Dendritic cell treated with granulocyte-macrophage colony-stimulating factor and Interleukin-4, amounts not matched to agents 40 ng/mL and 50 ng/mL, for 4 days (primary cell): ENCODE measurements around the gene HTRA3.

Source experiments
- H3K27ac Mint-ChIP-seq: one replicate; pipeline ENCODE4 v1.8.0; 2022; ENCODE audit warnings: mild to moderate bottlenecking, mixed read lengths
- H3K27me3 Mint-ChIP-seq: one replicate; pipeline ENCODE4 v1.8.0; 2022; ENCODE audit warnings: mild to moderate bottlenecking, mixed read lengths
- H3K36me3 Mint-ChIP-seq: one replicate; pipeline ENCODE4 v1.8.0; 2022; ENCODE audit warnings: low read depth, mixed read lengths
- H3K4me1 Mint-ChIP-seq: one replicate; pipeline ENCODE4 v1.8.0; 2022; ENCODE audit warnings: low read depth, mixed read lengths
- H3K4me3 Mint-ChIP-seq: one replicate; pipeline ENCODE4 v1.8.0; 2022; ENCODE audit warnings: mild to moderate bottlenecking, moderate library complexity, mixed read lengths
- H3K9me3 Mint-ChIP-seq: one replicate; pipeline ENCODE4 v1.8.0; 2022; ENCODE audit warnings: mixed read lengths
- intact Hi-C: fragments of 100-400 bp; cut with micrococcal nuclease; formaldehyde crosslinking; loops from one replicate; pipeline ENCODE4 v1.15.0; 2022

Gene HTRA3

DNA sequence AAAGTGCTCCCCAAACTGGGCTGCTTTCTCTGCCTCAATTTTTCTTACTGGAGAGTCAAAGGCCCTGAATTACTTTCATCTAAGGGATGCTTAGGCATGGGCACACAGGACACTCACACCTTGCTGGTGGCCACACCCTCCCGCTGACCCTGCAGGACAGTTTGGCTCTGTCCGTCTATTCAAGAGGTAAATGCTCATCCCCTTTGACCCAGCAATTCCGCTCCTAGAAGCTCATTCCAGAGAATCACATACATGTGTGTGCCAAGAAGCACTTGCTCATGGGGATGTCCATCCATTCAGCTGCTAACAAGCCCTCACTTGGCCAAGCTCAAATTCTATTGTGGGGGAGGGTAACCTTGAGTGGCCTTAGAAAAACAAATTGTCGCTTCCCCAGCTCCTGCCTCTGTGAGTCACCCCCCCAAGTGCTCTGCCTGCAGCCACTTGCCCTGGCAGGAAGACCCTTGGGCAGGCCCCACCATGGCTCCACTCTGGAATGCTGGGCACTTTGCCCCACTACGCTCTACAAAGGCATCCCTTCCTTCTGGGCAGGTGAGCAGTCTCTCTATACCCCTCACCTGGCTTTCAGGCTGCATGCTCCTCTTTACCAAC lies 54.5 kb downstream of the HTRA3 start:
- intact Hi-C loops: no loop called here
- no peaks in the 10 kb centered on the region for H3K4me1 Mint-ChIP-seq

DNA sequence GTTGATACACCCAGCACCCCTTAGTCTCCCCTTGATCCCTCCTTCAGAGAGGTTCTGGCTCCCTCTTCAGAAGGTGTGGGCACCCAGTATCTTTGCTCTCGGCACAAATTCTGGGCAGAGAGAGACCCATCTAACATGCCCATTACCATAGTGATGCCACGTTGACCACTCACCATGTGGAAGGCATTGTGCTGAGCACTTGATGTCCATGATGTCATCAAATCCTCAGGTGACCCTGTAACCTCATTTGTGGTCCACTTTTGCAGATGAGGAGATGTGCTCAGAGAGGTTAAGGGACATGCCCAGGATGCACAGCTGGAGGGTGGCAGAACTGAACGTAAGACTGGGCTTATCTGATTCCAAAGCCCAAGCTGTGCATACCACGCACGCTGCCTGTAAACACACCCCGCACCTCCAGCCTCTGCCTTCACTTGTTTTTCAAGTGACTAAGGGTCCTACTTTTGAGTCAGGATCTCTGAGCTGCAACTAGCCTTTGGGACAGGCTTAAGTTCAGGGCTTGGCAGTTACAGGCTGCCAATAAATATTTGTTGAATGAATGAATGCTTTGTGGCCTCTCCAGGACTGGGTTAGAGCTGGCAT lies 55.2 kb downstream of the HTRA3 start:
- Mint-ChIP-seq H3K36me3 (no peaks in the 10 kb centered on the region), H3K27me3 (no peaks in the 10 kb centered on the region), H3K27ac (no peak overlapping the region), H3K4me3 (no peak overlapping the region), H3K9me3 (no peaks in the 10 kb centered on the region), H3K4me1 (no peaks in the 10 kb centered on the region)
- intact Hi-C loops: no loop called here

More for the DNA sequence above, 54.5 kb downstream of the HTRA3 start:
- Mint-ChIP-seq H3K36me3 (no peaks in the 10 kb centered on the region), H3K27me3 (no peaks in the 10 kb centered on the region), H3K4me3 (no peak overlapping the region), H3K9me3 (no peaks in the 10 kb centered on the region), H3K27ac (no peak overlapping the region)

DNA sequence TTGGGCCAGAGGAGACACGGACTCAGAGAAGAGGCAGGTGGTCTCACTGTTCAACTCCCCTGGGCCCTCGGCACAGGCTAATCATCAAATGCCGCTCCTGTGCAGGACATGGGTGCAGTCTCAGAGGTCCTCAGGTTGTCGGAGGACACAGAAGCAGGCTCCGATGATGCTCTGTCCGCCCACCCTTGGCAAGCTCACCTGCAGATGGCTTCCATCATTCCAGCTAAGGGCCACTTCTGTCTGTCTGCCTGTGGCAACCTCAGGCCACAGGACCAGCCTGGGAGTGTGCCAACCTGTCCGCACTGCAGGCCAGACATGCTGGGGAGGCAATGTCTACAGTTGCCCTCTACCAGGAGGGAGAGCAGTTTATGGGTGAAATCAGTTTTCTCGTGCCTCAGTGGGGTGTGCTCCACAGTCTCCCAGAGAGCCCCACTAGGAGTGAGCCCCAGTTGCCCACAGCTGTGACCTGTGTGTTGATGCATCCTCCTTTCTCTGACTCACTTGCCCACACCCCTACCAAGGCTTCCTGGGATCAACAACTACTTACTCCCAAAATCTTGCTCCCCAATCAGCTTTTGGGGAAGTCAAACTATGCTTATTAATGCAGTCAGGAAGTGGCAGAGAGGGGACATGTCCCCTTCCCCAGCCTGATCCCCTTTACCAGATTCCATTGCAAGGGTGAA lies 55.9 kb downstream of the HTRA3 start:
- no peak overlapping the region for H3K27ac Mint-ChIP-seq
- no peak overlapping the region for H3K4me3 Mint-ChIP-seq
- no peaks in the 10 kb centered on the region for H3K9me3 Mint-ChIP-seq
- H3K36me3 Mint-ChIP-seq: no peaks in the 10 kb centered on the region
- no peaks in the 10 kb centered on the region for H3K4me1 Mint-ChIP-seq
- intact Hi-C loops: no loop called here
- no peaks in the 10 kb centered on the region for H3K27me3 Mint-ChIP-seq

DNA sequence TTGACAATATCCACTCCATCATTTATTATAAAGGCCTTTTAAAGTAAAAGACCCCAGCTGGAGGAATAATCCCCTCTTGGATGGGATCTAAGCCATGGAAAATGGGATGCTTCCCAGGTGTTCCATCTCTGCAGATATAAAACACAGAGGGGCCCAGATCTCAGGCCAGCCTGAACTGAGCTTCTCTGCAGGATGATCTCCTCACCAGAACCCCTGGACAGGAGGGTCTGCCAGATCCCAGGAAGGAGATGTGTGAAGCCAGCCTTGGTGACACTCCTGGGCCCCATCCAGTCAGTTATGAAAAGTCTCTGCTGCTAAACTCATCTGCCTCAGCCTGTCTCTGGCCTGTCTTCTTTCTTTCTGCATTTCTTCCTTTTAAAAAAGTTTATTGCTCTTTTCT lies 56.7 kb downstream of the HTRA3 start:
- Mint-ChIP-seq H3K27me3 (no peaks in the 10 kb centered on the region), H3K9me3 (no peaks in the 10 kb centered on the region), H3K4me1 (no peaks in the 10 kb centered on the region), H3K4me3 (no peak overlapping the region), H3K27ac (no peak overlapping the region), H3K36me3 (no peaks in the 10 kb centered on the region)
- intact Hi-C loops: no loop called here

DNA sequence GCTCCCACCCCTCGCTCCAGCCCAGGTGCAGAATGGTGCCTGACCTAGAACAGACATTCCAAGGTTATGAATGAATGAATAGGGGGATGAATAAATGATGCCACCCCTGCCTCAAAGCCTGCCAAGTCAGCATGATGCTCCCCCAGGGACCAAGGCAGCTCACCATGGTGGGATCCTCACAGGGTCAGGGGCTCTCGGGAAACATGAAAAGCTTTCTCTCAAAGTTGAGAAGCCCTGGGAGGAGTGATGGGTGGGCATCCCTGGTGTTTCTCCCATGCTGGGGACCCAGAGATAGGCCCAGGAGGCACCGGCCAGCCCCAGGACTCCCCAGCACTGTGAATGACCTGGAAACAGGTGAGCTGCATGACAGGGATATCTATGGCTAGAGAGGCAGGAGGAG lies 58.9 kb downstream of the HTRA3 start:
- H3K36me3 Mint-ChIP-seq: no peaks in the 10 kb centered on the region

DNA sequence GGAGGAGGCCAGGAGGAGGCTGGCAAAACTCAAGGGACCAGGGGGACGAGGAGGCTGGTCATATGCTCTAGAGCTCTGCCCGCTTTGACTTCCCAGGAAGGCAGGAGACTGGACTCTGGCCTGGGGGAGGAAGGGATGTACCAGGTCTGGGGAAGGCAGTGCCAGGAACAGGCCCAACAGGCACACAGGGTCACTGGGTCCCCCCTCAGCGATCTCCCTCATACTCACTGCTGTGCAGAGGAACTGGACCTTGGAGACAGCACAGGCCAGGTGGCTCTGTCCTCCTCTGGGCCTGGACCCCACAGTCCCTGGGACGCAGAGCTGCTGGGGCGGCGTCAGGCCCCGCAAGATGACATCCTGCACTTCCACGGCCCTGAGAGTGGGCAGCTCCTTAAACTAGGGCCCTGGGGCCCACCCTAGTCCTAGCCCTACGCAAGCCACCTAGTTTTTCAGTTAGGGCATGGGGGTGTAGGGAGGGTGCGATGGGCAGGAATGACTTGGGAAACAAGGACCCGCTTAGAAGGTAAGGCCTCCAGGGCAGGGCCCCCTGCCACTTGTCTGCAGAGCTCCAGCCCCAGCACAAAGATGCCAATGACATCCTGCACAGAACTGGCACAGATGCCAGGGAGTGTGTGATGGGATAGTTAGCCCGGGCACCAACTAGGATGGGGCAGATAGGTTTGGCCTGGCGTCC lies 59.5 kb downstream of the HTRA3 start:
- intact Hi-C loops: no loop called here
- H3K36me3 Mint-ChIP-seq: no peaks in the 10 kb centered on the region
- H3K4me3 Mint-ChIP-seq: no peak overlapping the region
- no peaks in the 10 kb centered on the region for H3K27me3 Mint-ChIP-seq
- H3K4me1 Mint-ChIP-seq: no peaks in the 10 kb centered on the region
- H3K9me3 Mint-ChIP-seq: no peaks in the 10 kb centered on the region
- no peak overlapping the region for H3K27ac Mint-ChIP-seq

More for the DNA sequence above, 58.9 kb downstream of the HTRA3 start:
- no peak overlapping the region for H3K27ac Mint-ChIP-seq
- no peaks in the 10 kb centered on the region for H3K9me3 Mint-ChIP-seq
- H3K4me1 Mint-ChIP-seq: no peaks in the 10 kb centered on the region
- H3K27me3 Mint-ChIP-seq: no peaks in the 10 kb centered on the region
- intact Hi-C loops: no loop called here
- H3K4me3 Mint-ChIP-seq: no peak overlapping the region

DNA sequence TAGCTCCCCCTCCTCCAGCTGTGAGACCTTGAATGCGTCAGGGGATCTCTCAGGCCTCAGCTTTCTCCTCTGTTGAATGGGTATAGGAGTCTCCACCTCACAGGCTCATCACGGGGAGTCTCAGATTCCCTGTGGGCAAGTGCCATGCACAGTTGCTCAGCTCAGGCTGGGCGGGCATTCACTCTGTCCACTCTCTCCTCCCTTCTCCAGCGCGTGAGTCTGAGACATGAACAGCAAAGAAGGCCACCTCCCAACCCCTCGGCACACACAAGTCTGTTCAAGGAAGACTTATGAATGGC lies 60.0 kb downstream of the HTRA3 start:
- intact Hi-C loops: no loop called here
- no peaks in the 10 kb centered on the region for H3K4me1 Mint-ChIP-seq
- no peaks in the 10 kb centered on the region for H3K9me3 Mint-ChIP-seq
- no peak overlapping the region for H3K4me3 Mint-ChIP-seq
- no peak overlapping the region for H3K27ac Mint-ChIP-seq
- no peaks in the 10 kb centered on the region for H3K36me3 Mint-ChIP-seq
- H3K27me3 Mint-ChIP-seq: no peaks in the 10 kb centered on the region

DNA sequence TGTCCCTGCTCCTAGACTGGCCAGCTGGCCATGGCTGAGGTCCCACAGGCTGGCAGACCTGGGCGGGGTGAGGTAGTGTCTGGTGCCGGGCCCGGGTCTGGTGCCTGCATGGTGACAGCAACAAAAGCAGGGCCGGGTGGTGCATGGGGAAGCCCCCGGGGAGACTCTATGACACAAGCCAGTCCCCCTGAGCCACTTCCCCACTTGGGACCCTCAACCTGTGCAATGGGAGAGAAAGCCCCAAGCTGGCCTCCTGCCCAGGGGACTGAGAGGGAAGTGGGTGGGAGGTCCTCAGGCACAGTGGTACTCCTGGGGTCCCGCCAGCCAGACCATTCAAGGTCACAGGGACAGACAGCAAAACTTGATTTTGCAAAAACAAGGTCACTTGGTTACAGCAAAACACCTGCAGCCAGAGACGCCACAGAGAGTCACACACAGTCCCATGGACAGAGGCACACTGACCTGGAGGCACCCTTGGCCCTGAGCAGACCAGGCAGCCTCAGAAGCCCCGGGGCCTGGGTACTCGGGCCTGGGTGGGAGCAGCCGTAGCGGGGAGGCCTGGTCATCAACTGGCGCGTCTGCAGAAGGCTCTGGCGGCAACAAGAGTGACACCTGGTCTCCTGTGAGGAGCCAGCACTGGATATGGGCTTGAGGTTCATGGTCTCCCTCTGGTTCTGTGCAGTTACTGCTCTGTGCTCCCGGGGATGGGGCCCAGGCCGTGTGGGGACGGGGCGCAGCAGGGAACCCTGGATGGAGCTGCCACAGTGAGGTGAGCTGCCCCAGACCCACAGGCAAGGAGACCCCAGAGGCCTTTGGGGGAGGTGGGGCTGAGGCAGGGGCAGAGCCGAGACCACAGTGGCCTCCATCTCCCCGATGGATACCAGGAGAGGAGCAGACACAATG lies 60.6 kb downstream of the HTRA3 start:
- H3K4me1 Mint-ChIP-seq: no peaks in the 10 kb centered on the region
- H3K27me3 Mint-ChIP-seq: no peaks in the 10 kb centered on the region
- intact Hi-C loops: no loop called here
- H3K9me3 Mint-ChIP-seq: no peaks in the 10 kb centered on the region
- no peak overlapping the region for H3K4me3 Mint-ChIP-seq
- no peak overlapping the region for H3K27ac Mint-ChIP-seq
- H3K36me3 Mint-ChIP-seq: no peaks in the 10 kb centered on the region

DNA sequence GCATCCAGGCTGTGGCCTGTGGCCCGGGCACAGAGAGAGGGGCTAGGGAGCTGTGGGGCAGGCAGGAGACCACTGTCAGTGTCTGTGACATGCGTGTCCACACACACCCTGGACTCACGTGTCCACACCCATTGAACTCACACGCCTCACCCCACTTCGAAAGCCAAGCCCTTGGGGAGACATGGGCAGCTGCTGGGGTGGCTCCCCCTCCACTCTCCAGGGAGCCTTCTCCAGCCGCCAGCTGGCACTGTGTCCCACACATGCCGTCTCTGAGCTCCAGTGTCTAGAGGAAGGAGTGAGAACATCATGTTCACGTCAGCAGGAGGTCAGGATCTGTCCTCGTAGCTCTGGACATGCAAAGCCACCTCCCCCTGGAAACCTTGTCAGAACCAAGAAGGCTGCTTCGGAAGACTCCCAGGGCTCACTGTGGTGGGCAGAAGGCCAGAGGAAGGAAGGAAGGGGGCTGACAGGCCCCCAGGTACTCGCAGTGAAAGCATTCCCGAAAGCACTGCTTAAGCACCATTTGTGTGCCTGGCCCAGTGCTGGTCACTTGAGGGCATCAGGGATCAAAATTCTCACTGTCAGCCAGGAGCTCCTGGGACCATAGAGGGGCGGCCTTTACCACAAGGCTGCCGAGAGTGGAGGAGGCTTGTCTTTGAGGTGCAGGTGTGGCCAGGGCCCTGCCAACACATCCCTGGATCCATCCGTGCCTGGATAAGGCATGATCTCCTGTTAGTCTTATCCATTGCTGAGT lies 61.4 kb downstream of the HTRA3 start:
- Mint-ChIP-seq H3K9me3 (peaks cover 5% of the 10 kb centered on the region), H3K27me3 (no peaks in the 10 kb centered on the region), H3K27ac (no peak overlapping the region), H3K4me3 (no peak overlapping the region), H3K36me3 (no peaks in the 10 kb centered on the region), H3K4me1 (peaks cover 2% of the 10 kb centered on the region)
- intact Hi-C loops: no loop called here

DNA sequence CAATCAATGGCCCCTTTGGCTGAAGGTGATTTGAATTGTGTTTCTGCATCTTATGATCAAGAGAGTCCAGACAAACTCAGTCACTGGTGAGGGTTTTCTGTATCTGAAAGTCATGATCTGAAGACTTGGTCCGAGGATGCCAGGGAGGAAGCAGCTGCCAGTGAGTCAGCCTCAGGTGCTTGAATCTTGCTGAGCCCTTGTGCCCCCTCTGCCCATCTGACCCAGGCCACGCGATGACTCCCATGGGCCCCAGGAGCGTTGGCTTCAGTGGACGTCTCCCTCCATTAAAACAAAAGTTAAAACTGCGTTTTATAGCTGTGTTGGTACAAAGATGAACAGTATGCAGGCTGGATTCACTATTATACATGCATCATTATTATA lies 62.0 kb downstream of the HTRA3 start:
- Mint-ChIP-seq H3K4me3 (no peak overlapping the region), H3K27ac (no peak overlapping the region), H3K9me3 (peaks cover 11% of the 10 kb centered on the region), H3K27me3 (no peaks in the 10 kb centered on the region), H3K36me3 (no peaks in the 10 kb centered on the region), H3K4me1 (peaks cover 7% of the 10 kb centered on the region)
- intact Hi-C loops: no loop called here

DNA sequence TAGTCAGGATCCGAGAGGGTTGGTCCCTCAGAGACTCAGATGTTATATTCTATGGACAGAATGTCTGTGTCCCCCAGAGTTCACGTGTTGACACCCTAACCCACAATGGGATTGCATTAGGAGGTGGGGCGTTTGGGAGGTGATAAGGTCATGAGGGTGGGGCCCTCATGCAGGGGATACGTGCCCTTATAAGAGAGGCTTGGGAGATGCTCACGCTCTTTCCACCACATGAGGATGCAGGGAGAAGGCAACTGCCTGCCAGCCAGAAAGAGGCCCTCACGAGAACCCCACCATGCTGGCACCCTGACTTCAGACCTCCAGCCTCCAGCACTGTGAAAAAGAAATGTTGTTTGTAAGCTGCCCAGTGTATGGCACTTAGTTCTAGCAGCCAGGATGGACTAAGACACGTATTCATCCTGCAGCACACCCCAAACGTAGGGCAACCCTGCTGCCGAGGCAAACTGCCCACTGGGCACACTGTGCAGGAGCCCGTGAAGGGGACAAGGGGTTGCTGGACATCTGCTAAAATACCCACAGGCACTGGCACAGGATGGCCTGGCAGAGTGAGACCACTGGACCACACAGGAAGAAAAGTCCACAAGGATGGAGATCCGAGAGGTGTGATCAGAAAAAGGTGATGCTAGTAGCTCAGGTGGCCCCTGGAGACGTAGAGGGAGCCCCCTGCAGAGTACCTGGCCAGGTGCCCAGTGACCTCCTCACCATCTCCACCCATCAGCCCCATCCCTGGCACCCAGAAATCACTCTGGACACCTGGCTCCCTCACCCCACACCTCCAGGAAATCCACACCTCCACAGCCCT lies 62.7 kb downstream of the HTRA3 start:
- peaks cover 12% of the 10 kb centered on the region for H3K4me1 Mint-ChIP-seq
- no peak overlapping the region for H3K4me3 Mint-ChIP-seq
- no peak overlapping the region for H3K27ac Mint-ChIP-seq
- no peaks in the 10 kb centered on the region for H3K27me3 Mint-ChIP-seq
- peaks cover 16% of the 10 kb centered on the region for H3K9me3 Mint-ChIP-seq
- no peaks in the 10 kb centered on the region for H3K36me3 Mint-ChIP-seq
- intact Hi-C loops: no loop called here

DNA sequence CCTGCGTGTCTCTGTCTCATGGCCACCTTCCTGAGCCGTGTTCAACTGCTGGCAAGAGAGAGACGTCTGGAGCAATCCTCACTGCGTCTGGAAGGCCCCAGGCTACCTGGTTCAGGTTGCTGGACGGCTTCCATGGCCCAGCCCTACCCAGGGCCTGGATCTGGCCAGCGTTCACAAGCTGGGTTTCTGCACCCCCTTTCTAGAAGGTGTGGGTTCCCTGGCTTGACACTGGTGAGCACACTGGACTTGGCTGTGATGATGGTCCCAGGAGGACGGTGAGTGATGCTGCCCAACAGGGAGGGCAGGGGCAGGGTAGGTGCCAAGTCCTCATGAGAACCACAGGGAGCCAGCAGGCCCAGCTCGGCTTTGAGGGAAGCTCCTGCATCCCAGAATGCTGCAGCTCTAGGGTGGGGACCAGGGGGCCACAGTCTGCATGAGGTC lies 63.4 kb downstream of the HTRA3 start:
- Mint-ChIP-seq H3K9me3 (peaks cover 16% of the 10 kb centered on the region), H3K36me3 (no peaks in the 10 kb centered on the region), H3K27me3 (no peaks in the 10 kb centered on the region), H3K27ac (no peak overlapping the region), H3K4me3 (no peak overlapping the region), H3K4me1 (peaks cover 13% of the 10 kb centered on the region)
- intact Hi-C loops: no loop called here
